Stimulated activated naive B cell treated with anti-CD40 and anti-IgM and Interleukin-4, amounts not matched to agents 10 μg/mL and 1 μg/mL and 100 μg/mL, for 72 hours (primary cell): ENCODE results near the gene TMEM116.
"Not testable (repeated sequence)": the region's sequence is repeated elsewhere in the genome, so short reads cannot be mapped to it uniquely, and the experiment has no call there.

Source experiments
- ATAC-seq, 2 donors: fragments of 150-1000 bp; cut with Tn5 transposase; replicated peaks; 2 replicates each; pipeline ENCODE4 v1.10.0; 2021; ENCODE audit warnings: moderate library complexity in 1 of 2
- DNase-seq: peaks from one replicate; pipeline ENCODE4 v3.0.0; 2021
- H3K27ac Mint-ChIP-seq: one replicate; pipeline ENCODE4 v1.8.0; 2022; ENCODE audit warnings: mild to moderate bottlenecking, mixed read lengths
- H3K27me3 Mint-ChIP-seq, 2 donors: one replicate each; pipeline ENCODE4 v1.8.0; 2022; ENCODE audit warnings: mixed read lengths in 2 of 2
- H3K36me3 Mint-ChIP-seq, 2 donors: one replicate each; pipeline ENCODE4 v1.8.0; 2022; ENCODE audit warnings: mixed read lengths in 2 of 2, mild to moderate bottlenecking in 1 of 2
- H3K4me1 Mint-ChIP-seq, 2 donors: one replicate each; pipeline ENCODE4 v1.8.0; 2022; ENCODE audit warnings: mixed read lengths in 2 of 2, mild to moderate bottlenecking in 1 of 2
- H3K4me3 Mint-ChIP-seq, 2 donors: one replicate each; pipeline ENCODE4 v1.8.0; 2022; ENCODE audit warnings: mild to moderate bottlenecking in 2 of 2, mixed read lengths in 2 of 2, moderate library complexity in 1 of 2
- H3K9me3 Mint-ChIP-seq, 2 donors: one replicate each; pipeline ENCODE4 v1.8.0; 2022; ENCODE audit warnings: mixed read lengths in 2 of 2, mild to moderate bottlenecking in 1 of 2

TMEM116 gene

GRCh38 chr12:111999129-111999528, 13.8 kb downstream of the TMEM116 start:
- Mint-ChIP-seq H3K27me3 (peaks cover 13% of the 10 kb centered on the region in 2 donors), H3K4me1 (peaks cover 17 to 41% of the 10 kb centered on the region in 2 donors), H3K36me3 (peaks cover 4 to 11% of the 10 kb centered on the region in 2 donors)
- H3K4me3 Mint-ChIP-seq, H3K27ac Mint-ChIP-seq, DNase-seq, H3K9me3 Mint-ChIP-seq, ATAC-seq: not testable (repeated sequence)

GRCh38 chr12:111998015-111998414, 14.9 kb downstream of the TMEM116 start:
- H3K27me3 Mint-ChIP-seq, result peaks cover 13 to 18% of the 10 kb centered on the region in 2 donors
- H3K36me3 Mint-ChIP-seq, result peaks cover 4 to 11% of the 10 kb centered on the region in 2 donors
- DNase-seq (no peak), ATAC-seq (no peak)
- H3K4me3 Mint-ChIP-seq, result no peak overlapping the region
- H3K27ac Mint-ChIP-seq, result no peak overlapping the region
- H3K9me3 Mint-ChIP-seq, result no peaks in the 10 kb centered on the region
- H3K4me1 Mint-ChIP-seq, result peaks cover 26 to 52% of the 10 kb centered on the region in 2 donors

- Mint-ChIP-seq H3K9me3 (no peaks in the 10 kb centered on the region), H3K4me3 (no peak overlapping the region), H3K36me3 (peaks cover 4 to 11% of the 10 kb centered on the region in 2 donors), H3K27ac (no peak overlapping the region), H3K4me1 (peaks cover 29 to 52% of the 10 kb centered on the region in 2 donors), H3K27me3 (peaks cover 13 to 18% of the 10 kb centered on the region in 2 donors)
- no peak for DNase-seq
- no peak for ATAC-seq
These were observed 15.7 kb downstream of the TMEM116 start for GRCh38 chr12:111997300-111997699.

GRCh38 chr12:111995782-111996480, 17.0 kb downstream of the TMEM116 start:
- ATAC-seq, result no peak
- no peak overlapping the region for H3K27ac Mint-ChIP-seq
- peaks cover 19 to 24% of the 10 kb centered on the region in 2 donors for H3K27me3 Mint-ChIP-seq
- H3K4me1 Mint-ChIP-seq, result peaks cover 32 to 47% of the 10 kb centered on the region in 2 donors
- H3K9me3 Mint-ChIP-seq, result no peaks in the 10 kb centered on the region
- DNase-seq, result no peak
- H3K4me3 Mint-ChIP-seq, result no peak overlapping the region
- H3K36me3 Mint-ChIP-seq, result peaks cover 4 to 16% of the 10 kb centered on the region in 2 donors

- H3K4me3 Mint-ChIP-seq, result peak overlapping the region; percentile 60 to 79
- H3K9me3 Mint-ChIP-seq, H3K27ac Mint-ChIP-seq: not testable (repeated sequence)
- peaks cover 2 to 14% of the 10 kb centered on the region in 2 donors for H3K36me3 Mint-ChIP-seq
- peaks cover 17 to 18% of the 10 kb centered on the region in 2 donors for H3K27me3 Mint-ChIP-seq
- peak; percentile 51 to 68 for ATAC-seq
- H3K4me1 Mint-ChIP-seq, result peaks cover 28 to 42% of the 10 kb centered on the region in 2 donors
- DNase-seq, result peak; percentile 25
These were observed 18.5 kb downstream of the TMEM116 start for GRCh38 chr12:111994211-111995111.

GRCh38 chr12:111993292-111994150, 19.4 kb downstream of the TMEM116 start:
- Mint-ChIP-seq H3K36me3 (peaks cover 7 to 16% of the 10 kb centered on the region in 2 donors), H3K27ac (no peak overlapping the region), H3K4me3 (peak overlapping the region; percentile 60 to 79), H3K9me3 (no peaks in the 10 kb centered on the region), H3K4me1 (peaks cover 28 to 42% of the 10 kb centered on the region in 2 donors), H3K27me3 (peaks cover 16 to 23% of the 10 kb centered on the region in 2 donors)
- ATAC-seq, result peak; percentile 74 to 77
- no peak for DNase-seq

GRCh38 chr12:111992464-111992863, 20.5 kb downstream of the TMEM116 start:
- DNase-seq (no peak), ATAC-seq (peak in 1 of 2 donors; percentile 24)
- Mint-ChIP-seq H3K9me3 (no peaks in the 10 kb centered on the region), H3K27ac (no peak overlapping the region), H3K27me3 (peaks cover 13 to 18% of the 10 kb centered on the region in 2 donors), H3K4me3 (no peak overlapping the region), H3K36me3 (peaks cover 7 to 18% of the 10 kb centered on the region in 2 donors), H3K4me1 (peaks cover 28 to 42% of the 10 kb centered on the region in 2 donors)

GRCh38 chr12:111991946-111992345, 21.0 kb downstream of the TMEM116 start:
- DNase-seq (no peak), ATAC-seq (peak; percentile 52 to 59)
- H3K9me3 Mint-ChIP-seq, result no peaks in the 10 kb centered on the region
- no peak overlapping the region for H3K27ac Mint-ChIP-seq
- peaks cover 28 to 42% of the 10 kb centered on the region in 2 donors for H3K4me1 Mint-ChIP-seq
- H3K27me3 Mint-ChIP-seq, result peaks cover 11 to 18% of the 10 kb centered on the region in 2 donors
- no peak overlapping the region for H3K4me3 Mint-ChIP-seq
- peaks cover 7 to 19% of the 10 kb centered on the region in 2 donors for H3K36me3 Mint-ChIP-seq

GRCh38 chr12:111991535-111991934, 21.4 kb downstream of the TMEM116 start:
- H3K4me1 Mint-ChIP-seq, result peaks cover 28 to 42% of the 10 kb centered on the region in 2 donors
- ATAC-seq (no peak), DNase-seq (no peak)
- H3K36me3 Mint-ChIP-seq, result peaks cover 7 to 19% of the 10 kb centered on the region in 2 donors
- no peaks in the 10 kb centered on the region for H3K9me3 Mint-ChIP-seq
- H3K4me3 Mint-ChIP-seq, result no peak overlapping the region
- H3K27ac Mint-ChIP-seq, result no peak overlapping the region
- peaks cover 11 to 18% of the 10 kb centered on the region in 2 donors for H3K27me3 Mint-ChIP-seq

- Mint-ChIP-seq H3K36me3 (peaks cover 9 to 18% of the 10 kb centered on the region in 2 donors), H3K27ac (no peak overlapping the region), H3K4me3 (no peak overlapping the region), H3K9me3 (no peaks in the 10 kb centered on the region), H3K4me1 (no peaks in the 10 kb centered on the region), H3K27me3 (peaks cover 0 to 10% of the 10 kb centered on the region in 2 donors)
- DNase-seq, result no peak
- ATAC-seq, result no peak
These were observed 28.1 kb downstream of the TMEM116 start for GRCh38 chr12:111984820-111985219.

GRCh38 chr12:111981987-111982386, 31.0 kb downstream of the TMEM116 start:
- no peak overlapping the region for H3K4me3 Mint-ChIP-seq
- H3K27ac Mint-ChIP-seq, result no peak overlapping the region
- H3K9me3 Mint-ChIP-seq, result no peaks in the 10 kb centered on the region
- no peaks in the 10 kb centered on the region for H3K27me3 Mint-ChIP-seq
- no peak for DNase-seq
- ATAC-seq, result no peak
- peaks cover 2 to 4% of the 10 kb centered on the region in 2 donors for H3K36me3 Mint-ChIP-seq
- no peaks in the 10 kb centered on the region for H3K4me1 Mint-ChIP-seq

GRCh38 chr12:111980598-111980997, 32.4 kb downstream of the TMEM116 start:
- Mint-ChIP-seq H3K9me3 (no peaks in the 10 kb centered on the region), H3K36me3 (peaks cover 2 to 4% of the 10 kb centered on the region in 2 donors), H3K4me1 (no peaks in the 10 kb centered on the region), H3K27ac (no peak overlapping the region), H3K27me3 (no peaks in the 10 kb centered on the region), H3K4me3 (no peak overlapping the region)
- ATAC-seq (no peak), DNase-seq (no peak)

- ATAC-seq (no peak), DNase-seq (no peak)
- no peaks in the 10 kb centered on the region for H3K9me3 Mint-ChIP-seq
- peaks cover 2 to 7% of the 10 kb centered on the region in 2 donors for H3K36me3 Mint-ChIP-seq
- H3K4me3 Mint-ChIP-seq, result no peak overlapping the region
- H3K4me1 Mint-ChIP-seq, result no peaks in the 10 kb centered on the region
- no peaks in the 10 kb centered on the region for H3K27me3 Mint-ChIP-seq
- no peak overlapping the region for H3K27ac Mint-ChIP-seq
These were observed 34.4 kb downstream of the TMEM116 start for GRCh38 chr12:111978545-111978944.

- no peaks in the 10 kb centered on the region for H3K9me3 Mint-ChIP-seq
- DNase-seq (no peak), ATAC-seq (no peak)
- no peaks in the 10 kb centered on the region for H3K4me1 Mint-ChIP-seq
- no peaks in the 10 kb centered on the region for H3K27me3 Mint-ChIP-seq
- no peak overlapping the region for H3K4me3 Mint-ChIP-seq
- H3K27ac Mint-ChIP-seq, result peak overlapping the region; percentile 4
- H3K36me3 Mint-ChIP-seq, result peaks cover 2 to 5% of the 10 kb centered on the region in 2 donors
These were observed 36.1 kb downstream of the TMEM116 start for GRCh38 chr12:111976860-111977259.
